Measurements from ENCODE around the gene STX16. TPM values are rescaled to one million over a fixed set of nuclear protein-coding genes. Genes with fewer than 3 reads are reported as not detected.

Gene STX16
- total and polyA plus RNA-seq, 9 of the 15 experiments (the other 6 are each of a cell fraction or from before 2014, with no cell fraction given): 4.4 to 43.5 (median 14.7) TPM

DNA sequence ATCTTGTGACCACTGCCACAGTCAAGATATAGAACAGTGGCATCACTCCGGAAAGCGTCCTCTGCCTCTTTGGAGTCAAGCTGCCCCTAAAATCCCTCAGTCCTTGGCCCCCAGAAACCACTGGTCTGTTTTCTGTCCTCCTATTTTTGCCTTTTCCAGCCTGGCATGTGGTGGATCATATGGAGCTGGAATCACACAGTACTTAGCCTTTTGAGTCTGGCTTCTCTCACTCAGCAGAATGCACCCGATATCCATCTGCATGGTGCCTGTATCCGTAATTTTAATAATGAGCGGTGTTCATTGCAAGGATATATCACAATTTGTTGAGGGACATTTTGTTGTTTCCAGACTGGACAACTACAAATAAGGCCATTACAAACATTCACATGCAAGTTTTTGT lies 49.0 kb upstream of the STX16 start:
- CTCF ChIA-PET (ENCODE audit: low intra/inter-chr PET ratio): no interaction called here
- Histone ChIP-seq H3K79me2 (ENCODE audit: control insufficient read depth, insufficient read depth, low read length) (no peaks in the 10 kb centered on the region), H3K9me1 (ENCODE audit: control insufficient read depth, insufficient read depth, low read length) (no peaks in the 10 kb centered on the region), H3K27me3 (ENCODE audit: control insufficient read depth in 2 of 2, insufficient read depth in 2 of 2, low read length in 2 of 2) (peaks cover 48% of the 10 kb centered on the region in 2 experiments), H3K9ac (ENCODE audit: insufficient read depth in 1 of 2, low read depth in 2 of 2, low read length in 2 of 2) (no peak overlapping the region), H3K4me2 (ENCODE audit: insufficient read depth, low read length) (no peak overlapping the region), H3K4me3 (no peak overlapping the region), H3K27ac (ENCODE audit: extremely low read depth, low read depth, low read length) (no peak overlapping the region), H2AFZ (ENCODE audit: low read depth, low read length) (no peak overlapping the region), H3K4me1 (replicated peaks in 1 of 2; ENCODE audit: control insufficient read depth in 2 of 2, insufficient read depth in 2 of 2, low read length in 2 of 2) (peaks cover 0 to 3% of the 10 kb centered on the region in 2 experiments; a peak in 1 of 5 replicates), H3K9me3 (replicated peaks; ENCODE audit: control insufficient read depth, insufficient read depth, low read depth, low read length) (no peaks in the 10 kb centered on the region), H3K36me3 (ENCODE audit: control insufficient read depth, insufficient read depth, low read length) (no peaks in the 10 kb centered on the region), H4K20me1 (replicated peaks; ENCODE audit: control insufficient read depth, insufficient read depth, low read length) (no peaks in the 10 kb centered on the region; the same call in 1 of the 2 replicates)
- under 1% methylated on average over 5 of the region's 5 CpGs for WGBS (ENCODE audit: insufficient coverage, low coverage, missing lambda C conversion rate)
- POLR2A ChIA-PET: interaction anchor here (1.1 kb wide), 1 partner anchor 10 kb away, joined by 3 read pairs; no protein-coding TSS in a partner anchor
- ATAC-seq (no peak), FAIRE-seq (no peak), DNase-seq (ENCODE audit: extremely low read depth in 1 of 4, low spot score in 3 of 4) (no peak)
- BruUV-seq (replicated peaks): no TSS peak
- in situ Hi-C loops (cut with MboI) (no loop called here), intact Hi-C loops (cut with micrococcal nuclease) (no loop called here)
- TF ChIP-seq, protein P1, sequence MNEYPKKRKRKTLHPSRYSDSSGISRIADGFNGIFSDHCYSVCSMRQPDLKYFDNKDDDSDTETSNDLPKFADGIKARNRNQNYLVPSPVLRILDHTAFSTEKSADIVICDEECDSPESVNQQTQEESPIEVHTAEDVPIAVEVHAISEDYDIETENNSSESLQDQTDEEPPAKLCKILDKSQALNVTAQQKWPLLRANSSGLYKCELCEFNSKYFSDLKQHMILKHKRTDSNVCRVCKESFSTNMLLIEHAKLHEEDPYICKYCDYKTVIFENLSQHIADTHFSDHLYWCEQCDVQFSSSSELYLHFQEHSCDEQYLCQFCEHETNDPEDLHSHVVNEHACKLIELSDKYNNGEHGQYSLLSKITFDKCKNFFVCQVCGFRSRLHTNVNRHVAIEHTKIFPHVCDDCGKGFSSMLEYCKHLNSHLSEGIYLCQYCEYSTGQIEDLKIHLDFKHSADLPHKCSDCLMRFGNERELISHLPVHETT (CRISPR knock-in tag; conservative IDR thresholded peaks at IDR 0.05 in 1 of 2, IDR thresholded peaks at IDR 0.05 in 1 of 2): no peak
- TF ChIP-seq TBP (optimal IDR thresholded peaks at IDR 0.05; ENCODE audit: low read depth, low read length): no peak
- TF ChIP-seq CREB1 (IDR thresholded peaks at IDR 0.05): no peak
- TF ChIP-seq CREB1 (CRISPR knock-in tag; IDR thresholded peaks at IDR 0.05): no peak
- TF ChIP-seq GATA2 (CRISPR knock-in tag; IDR thresholded peaks at IDR 0.05): no peak
- TF ChIP-seq, protein P2, sequence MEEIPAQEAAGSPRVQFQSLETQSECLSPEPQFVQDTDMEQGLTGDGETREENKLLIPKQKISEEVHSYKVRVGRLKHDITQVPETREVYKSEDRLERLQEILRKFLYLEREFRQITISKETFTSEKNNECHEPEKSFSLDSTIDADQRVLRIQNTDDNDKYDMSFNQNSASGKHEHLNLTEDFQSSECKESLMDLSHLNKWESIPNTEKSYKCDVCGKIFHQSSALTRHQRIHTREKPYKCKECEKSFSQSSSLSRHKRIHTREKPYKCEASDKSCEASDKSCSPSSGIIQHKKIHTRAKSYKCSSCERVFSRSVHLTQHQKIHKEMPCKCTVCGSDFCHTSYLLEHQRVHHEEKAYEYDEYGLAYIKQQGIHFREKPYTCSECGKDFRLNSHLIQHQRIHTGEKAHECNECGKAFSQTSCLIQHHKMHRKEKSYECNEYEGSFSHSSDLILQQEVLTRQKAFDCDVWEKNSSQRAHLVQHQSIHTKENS (CRISPR knock-in tag; IDR thresholded peaks at IDR 0.05): no peak
- TF ChIP-seq EHMT2 (IDR thresholded peaks at IDR 0.05): no peak
- TF ChIP-seq DDX20 (tag; IDR thresholded peaks at IDR 0.05; ENCODE audit: low read depth): no peak
- TF ChIP-seq ZNF766 (CRISPR knock-in tag; conservative IDR thresholded peaks at IDR 0.05): no peak
